B cell (primary cell): ENCODE data around the gene TTC34. TPM values are rescaled to one million over a fixed set of nuclear protein-coding genes. Genes with fewer than 3 reads are reported as not detected.

Source experiments
- ATAC-seq: fragments of 200-7000 bp; cut with Tn5 transposase; one replicate; pipeline ENCODE4 v1.10.0; 2021; ENCODE audit warnings: low read depth, mild to moderate bottlenecking, moderate number of reproducible peaks, moderate library complexity
- CTCF ChIA-PET: fragments of 350-600 bp; sonication (Branson Sonifier 250); formaldehyde crosslinking; loops from one replicate; lab custom pipeline; 2021; ENCODE audit warnings: antibody characterized with exemption, inconsistent platforms; lab: Charles Lee
- POLR2A ChIA-PET: fragments of 350-600 bp; sonication (Branson Sonifier 250); formaldehyde crosslinking; loops from one replicate; lab custom pipeline; 2021; ENCODE audit warnings: antibody characterized with exemption; lab: Charles Lee
- DNase-seq: peaks from one replicate; pipeline ENCODE4 v3.0.0; 2013
- H2AFZ ChIP-seq: 2 replicates; pipeline ENCODE4 v1.6.1; 2012; ENCODE audit warnings: mild to moderate bottlenecking, low read depth, low read length; ENCODE audit not compliant: insufficient read depth, poor library complexity, severe bottlenecking
- H3K27ac ChIP-seq, 2 donors: 1 replicate in 1 of 2; 2 replicates in 1 of 2; pipeline ENCODE4 v1.5.1; 2012 to 2013; ENCODE audit warnings: low read length in 2 of 2, mild to moderate bottlenecking in 2 of 2, moderate library complexity in 1 of 2
- H3K27me3 ChIP-seq, 4 experiments: fragments of 200-600 bp in 1 of 4; sonication (generic) in 1 of 4; replicated peaks in 1 of 4; 1 replicate in 2 of 4; 2 replicates in 2 of 4; pipeline versions ENCODE4 v1.6.1 to v1.7.0; 2013 to 2016; ENCODE audit warnings: low read length in 3 of 4, mild to moderate bottlenecking in 2 of 4, mixed read lengths in 1 of 4, moderate library complexity in 1 of 4; ENCODE audit not compliant: insufficient read depth in 4 of 4, control insufficient read depth in 3 of 4; ENCODE audit errors: control extremely low read depth in 1 of 4
- H3K36me3 ChIP-seq, 2 experiments: replicated peaks in 1 of 2; 1 replicate in 1 of 2; 2 replicates in 1 of 2; pipeline versions ENCODE4 v1.6.1 to v1.7.1; 2013; ENCODE audit warnings: low read length in 1 of 2; ENCODE audit not compliant: insufficient read depth in 2 of 2, control insufficient read depth in 1 of 2; ENCODE audit errors: control extremely low read depth in 1 of 2, extremely low read depth in 1 of 2
- H3K4me1 ChIP-seq, 2 donors: fragments of 200-600 bp in 1 of 2; sonication (generic) in 1 of 2; 1 replicate in 1 of 2; 2 replicates in 1 of 2; pipeline versions ENCODE4 v1.5.1 to v1.6.1; 2013 to 2017; ENCODE audit warnings: low read length in 2 of 2; ENCODE audit not compliant: control insufficient read depth in 2 of 2, insufficient read depth in 2 of 2
- H3K4me2 ChIP-seq: replicated peaks from 2 replicates; pipeline ENCODE3; 2012; ENCODE audit warnings: mild to moderate bottlenecking, low read depth, low read length; ENCODE audit not compliant: poor library complexity, severe bottlenecking
- H3K4me3 ChIP-seq, 5 experiments: fragments of 200-600 bp in 1 of 5; sonication (generic) in 1 of 5; 1 replicate in 3 of 5; 2 replicates in 2 of 5; pipeline versions ENCODE4 v1.5.1 to v1.7.0; 2011 to 2016; ENCODE audit warnings: low read length in 4 of 5, mild to moderate bottlenecking in 4 of 5, low read depth in 2 of 5, control low read depth in 1 of 5, moderate library complexity in 1 of 5; ENCODE audit not compliant: insufficient read depth in 1 of 5; ENCODE audit errors: control extremely low read depth in 1 of 5, extremely low read depth in 1 of 5
- H3K79me2 ChIP-seq: fragments of 200-600 bp; sonication (generic); one replicate; pipeline ENCODE4 v1.6.0; 2016; ENCODE audit warnings: low read length; ENCODE audit not compliant: control insufficient read depth, insufficient read depth
- H3K9ac ChIP-seq: fragments of 200-600 bp; sonication (generic); 2 replicates; pipeline ENCODE4 v1.6.1; 2017; ENCODE audit warnings: mild to moderate bottlenecking, low read length, moderate library complexity
- H3K9me3 ChIP-seq, 3 donors: one replicate each; pipeline versions ENCODE4 v1.6.1 to v1.7.1; 2013; ENCODE audit warnings: low read length in 2 of 3; ENCODE audit not compliant: control insufficient read depth in 2 of 3, insufficient read depth in 1 of 3; ENCODE audit errors: control extremely low read depth in 1 of 3
- H4K20me1 ChIP-seq: 2 replicates; pipeline ENCODE4 v1.6.0; 2012; ENCODE audit warnings: mild to moderate bottlenecking, low read length; ENCODE audit not compliant: insufficient read depth, control insufficient read depth, poor library complexity, severe bottlenecking
- H3K27ac Mint-ChIP-seq: one replicate; pipeline ENCODE4 v1.8.0; 2021; ENCODE audit warnings: mixed read lengths
- H3K27me3 Mint-ChIP-seq: one replicate; pipeline ENCODE4 v1.8.0; 2021; ENCODE audit warnings: mixed read lengths
- H3K4me1 Mint-ChIP-seq: one replicate; pipeline ENCODE4 v1.8.0; 2021; ENCODE audit warnings: mixed read lengths
- H3K4me3 Mint-ChIP-seq: one replicate; pipeline ENCODE4 v1.8.0; 2021; ENCODE audit warnings: mixed read lengths
- H3K9me3 Mint-ChIP-seq: one replicate; pipeline ENCODE4 v1.8.0; 2022; ENCODE audit warnings: mixed read lengths; ENCODE audit not compliant: insufficient read depth
- EZH2 ChIP-seq: IDR thresholded peaks from 2 replicates; pipeline ENCODE4 v1.6.1; 2012; ENCODE audit warnings: borderline replicate concordance, low read depth, mild to moderate bottlenecking, moderate library complexity, low read length; ENCODE audit not compliant: insufficient read depth, poor library complexity, severe bottlenecking
- WGBS: methylation state at CpG from one replicate; pipeline ENCODE4 v1.1.5; 2013; ENCODE audit warnings: missing lambda C conversion rate; ENCODE audit not compliant: insufficient coverage; 5-methylcytosine and 5-hydroxymethylcytosine counted together
- intact Hi-C: fragments of 100-400 bp; cut with micrococcal nuclease; formaldehyde crosslinking; loops from one replicate; pipeline ENCODE4 v1.10.0; 2022
- polyA plus RNA-seq: library from polyadenylated mRNA; depleted of rRNA; stranded (reverse); fragments of >200 nt; gene quantifications from 2 replicates; pipeline ENCODE4 v1.2.3, GENCODE V29; 2012
- total RNA-seq, 2 donors: library from RNA; stranded (reverse); fragments of 120-200 nt in 1 of 2; gene quantifications; 1 replicate in 1 of 2; 2 replicates in 1 of 2; pipeline versions ENCODE4 v1.2.3 to v1.2.4, GENCODE V29; 2013 to 2022
- TF ChIP-seq, protein P1 (sequence below): fragments of 200-600 bp; IDR thresholded peaks from one replicate; pipeline ENCODE4 v1.8.0; 2022; ENCODE audit warnings: antibody characterized with exemption, mild to moderate bottlenecking

TTC34 gene
- total and polyA plus RNA-seq, 2 donors (not counting 1 experiment from before 2014, with no cell fraction given) = 2.1 to 8.1 TPM

GRCh38 chr1:2821373-2821955 is 20.0 kb upstream of the TTC34 start:
- no peak overlapping the region for H3K9ac ChIP-seq
- Mint-ChIP-seq H3K4me3 (no peak overlapping the region), H3K4me1 (no peaks in the 10 kb centered on the region), H3K27me3 (peaks cover 8% of the 10 kb centered on the region), H3K9me3 (no peaks in the 10 kb centered on the region), H3K27ac (no peak overlapping the region)
- H3K4me3 ChIP-seq = no peak overlapping the region
- ChIA-PET POLR2A (no interaction called here), CTCF (interaction anchor here (1.2 kb wide), 1 partner anchor 603 kb away, joined by 3 read pairs; no protein-coding TSS in a partner anchor)
- no peak for DNase-seq
- H3K27me3 ChIP-seq = peaks cover 0 to 14% (median 0%) of the 10 kb centered on the region in 4 experiments
- no peaks in the 10 kb centered on the region for H3K4me1 ChIP-seq
- H3K79me2 ChIP-seq = no peaks in the 10 kb centered on the region
- H3K9me3 ChIP-seq = peaks cover 0 to 12% (median 0%) of the 10 kb centered on the region in 3 donors
- intact Hi-C loops = no loop called here
- H3K36me3 ChIP-seq = no peaks in the 10 kb centered on the region
- no peaks in the 10 kb centered on the region for H4K20me1 ChIP-seq
- no peak overlapping the region for H2AFZ ChIP-seq
- TF ChIP-seq EZH2 = no peak
- TF ChIP-seq, protein P1, sequence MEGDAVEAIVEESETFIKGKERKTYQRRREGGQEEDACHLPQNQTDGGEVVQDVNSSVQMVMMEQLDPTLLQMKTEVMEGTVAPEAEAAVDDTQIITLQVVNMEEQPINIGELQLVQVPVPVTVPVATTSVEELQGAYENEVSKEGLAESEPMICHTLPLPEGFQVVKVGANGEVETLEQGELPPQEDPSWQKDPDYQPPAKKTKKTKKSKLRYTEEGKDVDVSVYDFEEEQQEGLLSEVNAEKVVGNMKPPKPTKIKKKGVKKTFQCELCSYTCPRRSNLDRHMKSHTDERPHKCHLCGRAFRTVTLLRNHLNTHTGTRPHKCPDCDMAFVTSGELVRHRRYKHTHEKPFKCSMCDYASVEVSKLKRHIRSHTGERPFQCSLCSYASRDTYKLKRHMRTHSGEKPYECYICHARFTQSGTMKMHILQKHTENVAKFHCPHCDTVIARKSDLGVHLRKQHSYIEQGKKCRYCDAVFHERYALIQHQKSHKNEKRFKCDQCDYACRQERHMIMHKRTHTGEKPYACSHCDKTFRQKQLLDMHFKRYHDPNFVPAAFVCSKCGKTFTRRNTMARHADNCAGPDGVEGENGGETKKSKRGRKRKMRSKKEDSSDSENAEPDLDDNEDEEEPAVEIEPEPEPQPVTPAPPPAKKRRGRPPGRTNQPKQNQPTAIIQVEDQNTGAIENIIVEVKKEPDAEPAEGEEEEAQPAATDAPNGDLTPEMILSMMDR = no peak
- 84% methylated on average over 16 of the region's 17 CpGs for WGBS
- ATAC-seq = no peak
- H3K4me2 ChIP-seq = no peak overlapping the region
- H3K27ac ChIP-seq = no peak overlapping the region

DNA sequence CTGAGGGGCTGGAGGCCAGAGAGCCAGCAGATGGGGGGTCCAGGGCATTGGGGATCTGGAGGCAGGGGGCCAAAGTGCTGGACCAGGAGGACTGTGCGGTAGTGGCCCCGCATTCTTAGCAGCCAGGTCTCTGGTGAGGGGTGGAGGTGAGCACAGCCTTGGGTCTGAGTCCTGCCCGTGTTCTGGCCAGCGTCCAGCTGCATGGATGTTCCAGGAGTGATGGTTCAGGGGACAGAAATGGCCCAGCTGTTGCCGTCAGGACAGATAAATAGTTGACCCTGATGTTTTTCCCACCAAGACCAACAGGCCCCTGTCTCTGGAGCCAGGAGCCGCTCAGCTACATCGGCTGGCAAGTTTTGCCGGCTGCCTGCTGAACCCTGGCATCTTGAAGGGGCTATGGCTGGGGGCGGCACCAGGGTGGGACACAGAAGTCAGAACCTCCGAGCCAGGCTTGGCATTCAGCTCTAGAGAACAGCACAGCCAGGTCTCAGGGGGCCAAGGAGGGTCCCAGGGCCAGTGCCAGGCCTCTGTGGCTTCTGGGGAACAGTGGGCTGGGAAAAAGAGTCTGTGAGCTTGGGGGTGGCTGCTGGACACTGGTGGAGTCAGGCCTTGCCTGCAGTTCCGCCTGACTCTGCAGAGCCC is 19.4 kb upstream of the TTC34 start:
- no peak overlapping the region for H3K4me3 Mint-ChIP-seq
- Histone ChIP-seq H3K4me1 (no peaks in the 10 kb centered on the region), H3K27ac (no peak overlapping the region), H2AFZ (no peak overlapping the region), H3K9me3 (peaks cover 0 to 8% (median 0%) of the 10 kb centered on the region in 3 donors), H3K4me2 (no peak overlapping the region), H3K27me3 (peaks cover 0 to 14% (median 0%) of the 10 kb centered on the region in 4 experiments), H4K20me1 (no peaks in the 10 kb centered on the region), H3K9ac (no peak overlapping the region), H3K79me2 (no peaks in the 10 kb centered on the region), H3K4me3 (no peak overlapping the region), H3K36me3 (no peaks in the 10 kb centered on the region)
- no peak for DNase-seq
- intact Hi-C loops = no loop called here
- 88% methylated on average over 11 of the region's 11 CpGs for WGBS
- TF ChIP-seq EZH2 = no peak
- TF ChIP-seq, protein P1 = no peak
- H3K27ac Mint-ChIP-seq = no peak overlapping the region
- ATAC-seq = no peak
- H3K4me1 Mint-ChIP-seq = no peaks in the 10 kb centered on the region
- H3K27me3 Mint-ChIP-seq = peaks cover 8% of the 10 kb centered on the region
- ChIA-PET POLR2A (no interaction called here), CTCF (interaction anchor here (1.2 kb wide), 1 partner anchor 604 kb away, joined by 3 read pairs; no protein-coding TSS in a partner anchor)
- H3K9me3 Mint-ChIP-seq = no peaks in the 10 kb centered on the region
